A549 treated with AZD2906 at 1 μM for 4 hours (cell line): ENCODE measurements around the gene TFDP3. TPM values are rescaled to one million over a fixed set of nuclear protein-coding genes. Genes with fewer than 3 reads are reported as not detected.

Source experiments
- total RNA-seq: library from RNA; stranded (reverse); fragments of 200-300 nt; extraction: Qiagen RNA extraction; gene quantifications from 5 replicates; pipeline ENCODE4 v1.2.3, GENCODE V29; 2022

TFDP3 gene
- not detected in 5 replicates for total RNA-seq

GRCh38 chrX:133218329-133218728, at the start of gene TFDP3:
Gene TFDP3 (minus strand): TSS chrX:133218354. CDS start chrX:133218259, 95 bp downstream.

Other genes starting within 250 kb of the TFDP3 start
- gene USP26, start 121.2 kb downstream of the TFDP3 start, total RNA-seq = not detected in 5 replicates
- 0.01 to 0.05 TPM (median 0.04 TPM) in 5 replicates for gene GPC4, start 197.1 kb upstream of the TFDP3 start, total RNA-seq